Sigmoid colon (tissue), 7 donors: ENCODE results near the gene NSMF. TPM values are rescaled to one million over a fixed set of nuclear protein-coding genes. Genes with fewer than 3 reads are reported as not detected.

Experiments used
- DNase-seq: peaks from one replicate; pipeline ENCODE4 v3.0.0-alpha.2; 2019
- H3K27ac ChIP-seq, 4 donors: fragments of 200-600 bp; sonication (generic); one replicate each; pipeline ENCODE4 v1.5.1; 2016 to 2019; ENCODE audit warnings: mild to moderate bottlenecking in 1 of 4
- H3K27me3 ChIP-seq, 3 donors: fragments of 200-600 bp; sonication (generic); one replicate each; pipeline ENCODE4 v1.5.1; 2019; ENCODE audit warnings: mild to moderate bottlenecking in 1 of 3
- H3K36me3 ChIP-seq, 4 donors: fragments of 200-600 bp; sonication (generic); one replicate each; pipeline ENCODE4 v1.5.1; 2016 to 2019
- H3K4me1 ChIP-seq, 4 donors: fragments of 200-600 bp; sonication (generic); one replicate each; pipeline ENCODE4 v1.5.1; 2017 to 2019
- H3K4me3 ChIP-seq, 4 donors: fragments of 200-600 bp; sonication (generic); one replicate each; pipeline ENCODE4 v1.5.1; 2017 to 2019; ENCODE audit warnings: mild to moderate bottlenecking in 2 of 4, moderate library complexity in 1 of 4
- H3K9me3 ChIP-seq, 4 donors: fragments of 200-600 bp in 3 of 4; sonication (generic) in 3 of 4; one replicate each; pipeline versions ENCODE4 v1.5.1 to v1.6.1; 2013 to 2019
- CTCF ChIP-seq, 4 experiments: fragments of 450-650 bp in 3 of 4; fragments of 200-600 bp in 1 of 4; IDR thresholded peaks; one replicate each; pipeline ENCODE4 v1.5.1; 2016 to 2019; ENCODE audit warnings: antibody characterized with exemption in 4 of 4, mild to moderate bottlenecking in 3 of 4, moderate library complexity in 2 of 4
- EP300 ChIP-seq, 4 donors: sonication (generic); formaldehyde crosslinking; IDR thresholded peaks; one replicate each; pipeline ENCODE4 v1.6.1; 2017; ENCODE audit warnings: antibody characterized with exemption in 4 of 4
- POLR2A ChIP-seq, 2 donors: fragments of 450-650 bp; IDR thresholded peaks; one replicate each; pipeline ENCODE4 v1.6.1; 2016; ENCODE audit warnings: antibody characterized with exemption in 2 of 2, mild to moderate bottlenecking in 2 of 2, moderate library complexity in 2 of 2
- POLR2AphosphoS5 ChIP-seq, 4 donors: sonication (generic); formaldehyde crosslinking; IDR thresholded peaks; one replicate each; pipeline ENCODE4 v1.6.1; 2017; ENCODE audit warnings: antibody characterized with exemption in 4 of 4
- WGBS, 2 donors: extraction: QIAGEN DNeasy Blood & Tissue Kit; methylation state at CpG; one replicate each; pipeline ENCODE4 v1.1.7; 2013; 5-methylcytosine and 5-hydroxymethylcytosine counted together
- intact Hi-C: fragments of 100-400 bp; cut with DNase I; formaldehyde crosslinking; loops from one replicate; pipeline ENCODE4 v1.15.1; 2023
- polyA plus RNA-seq, 3 donors: library from polyadenylated mRNA; stranded (reverse); fragments of 200-250 nt; gene quantifications; one replicate each; pipeline ENCODE4 v1.2.3, GENCODE V29; 2013
- total RNA-seq, 4 donors: library from RNA; depleted of rRNA; stranded (reverse); fragments of >200 nt; gene quantifications; one replicate each; pipeline ENCODE4 v1.1.0, GENCODE V29; 2016
- donor health status: healthy with polysubstance abuse.
- donor health status: Bipolar disorder and iron deficiency.
- donor health status: healthy.

Gene NSMF
- total and polyA plus RNA-seq, 7 donors: 21.8 to 50.4 (median 31.2) TPM

- peaks cover 0 to 12% (median 9%) of the 10 kb centered on the region in 4 donors for H3K4me1 ChIP-seq
- H3K27ac ChIP-seq: no peak overlapping the region
- H3K27me3 ChIP-seq: no peaks in the 10 kb centered on the region
- H3K9me3 ChIP-seq: no peaks in the 10 kb centered on the region
- H3K36me3 ChIP-seq: peaks cover 0 to 5% (median 0%) of the 10 kb centered on the region in 4 donors
- no peak overlapping the region for H3K4me3 ChIP-seq
- intact Hi-C loops: no loop called here
- WGBS, 2 donors: 89 to 91% methylated on average over 26 of the region's 26 CpGs
- DNase-seq: no peak
- TF ChIP-seq POLR2A (IDR thresholded peaks at IDR 0.05) (no peak), POLR2AphosphoS5 (IDR thresholded peaks at IDR 0.05) (no peak), EP300 (IDR thresholded peaks at IDR 0.05) (no peak), CTCF (IDR thresholded peaks at IDR 0.05) (no peak)
Measured at GRCh38 chr9:137485343-137486140, 26.4 kb upstream of the NSMF start.

- H3K27ac ChIP-seq: no peak overlapping the region
- no peak for DNase-seq
- H3K4me3 ChIP-seq: no peak overlapping the region
- WGBS, 2 donors: 93 to 96% methylated on average over 27 of the region's 27 CpGs
- H3K4me1 ChIP-seq: peaks cover 0 to 12% (median 9%) of the 10 kb centered on the region in 4 donors
- intact Hi-C loops: no loop called here
- no peaks in the 10 kb centered on the region for H3K9me3 ChIP-seq
- TF ChIP-seq POLR2A (IDR thresholded peaks at IDR 0.05): no peak
- TF ChIP-seq CTCF (IDR thresholded peaks at IDR 0.05): no peak
- no peak for TF ChIP-seq POLR2AphosphoS5 (IDR thresholded peaks at IDR 0.05)
- no peak for TF ChIP-seq EP300 (IDR thresholded peaks at IDR 0.05)
- no peaks in the 10 kb centered on the region for H3K27me3 ChIP-seq
- no peaks in the 10 kb centered on the region for H3K36me3 ChIP-seq
Measured at GRCh38 chr9:137484551-137485315, 25.6 kb upstream of the NSMF start.

- intact Hi-C loops: no loop called here
- Histone ChIP-seq H3K9me3 (no peaks in the 10 kb centered on the region), H3K36me3 (no peaks in the 10 kb centered on the region), H3K27ac (peak overlapping the region; percentile 42 to 57 (median 52)), H3K4me1 (peaks cover 0 to 12% (median 9%) of the 10 kb centered on the region in 4 donors), H3K4me3 (no peak overlapping the region), H3K27me3 (no peaks in the 10 kb centered on the region)
- TF ChIP-seq CTCF (IDR thresholded peaks at IDR 0.05) (no peak), POLR2AphosphoS5 (IDR thresholded peaks at IDR 0.05) (peak in 1 of 4 donors; percentile 36)
- DNase-seq: peak; percentile 84
- 69 to 82% methylated on average over 26 of the region's 26 CpGs for whole genome bisulfite sequencing, 2 donors
Measured at GRCh38 chr9:137482094-137482781, 23.1 kb upstream of the NSMF start.

GRCh38 chr9:137480686-137481683 is 21.9 kb upstream of the NSMF start:
- H3K27ac ChIP-seq: peak overlapping the region in 2 of 4 donors; percentile 50 to 55
- intact Hi-C loops: no loop called here
- DNase-seq: no peak

More at GRCh38 chr9:137480686-137481683, 21.9 kb upstream of the NSMF start:
- Histone ChIP-seq H3K36me3 (no peaks in the 10 kb centered on the region), H3K9me3 (no peaks in the 10 kb centered on the region), H3K4me1 (peaks cover 0 to 12% (median 9%) of the 10 kb centered on the region in 4 donors), H3K27me3 (no peaks in the 10 kb centered on the region), H3K4me3 (no peak overlapping the region)
- 89 to 93% methylated on average over 38 of the region's 38 CpGs for WGBS, 2 donors
- no peak for TF ChIP-seq CTCF (IDR thresholded peaks at IDR 0.05)
- no peak for TF ChIP-seq POLR2A (IDR thresholded peaks at IDR 0.05)
- no peak for TF ChIP-seq EP300 (IDR thresholded peaks at IDR 0.05)
- TF ChIP-seq POLR2AphosphoS5 (IDR thresholded peaks at IDR 0.05): no peak
